HTR-8/SVneo (cell line): ENCODE results near the gene MAPK8IP2.
"Not testable (repeated sequence)": the region's sequence is repeated elsewhere in the genome, so short reads cannot be mapped to it uniquely, and the experiment has no call there.

ENCODE experiments used
- DNase-seq: peaks from one replicate; pipeline ENCODE4 v3.0.0; 2011; ENCODE audit warnings: low spot score, mixed read lengths; ENCODE audit not compliant: insufficient read length
- FAIRE-seq: peaks from 2 replicates; lab custom pipeline; 2011; peaks lifted over from hg19 to GRCh38; lab: Jason Lieb, UNC

MAPK8IP2 gene

GRCh38 chr22:50611341-50612060, 10.9 kb downstream of the MAPK8IP2 start:
- FAIRE-seq (no peak), DNase-seq (no peak)

GRCh38 chr22:50612168-50612527, 11.6 kb downstream of the MAPK8IP2 start:
- DNase-seq (no peak), FAIRE-seq (no peak)

GRCh38 chr22:50612528-50613221, 12.1 kb downstream of the MAPK8IP2 start:
- DNase-seq (no peak), FAIRE-seq (no peak)

DNA sequence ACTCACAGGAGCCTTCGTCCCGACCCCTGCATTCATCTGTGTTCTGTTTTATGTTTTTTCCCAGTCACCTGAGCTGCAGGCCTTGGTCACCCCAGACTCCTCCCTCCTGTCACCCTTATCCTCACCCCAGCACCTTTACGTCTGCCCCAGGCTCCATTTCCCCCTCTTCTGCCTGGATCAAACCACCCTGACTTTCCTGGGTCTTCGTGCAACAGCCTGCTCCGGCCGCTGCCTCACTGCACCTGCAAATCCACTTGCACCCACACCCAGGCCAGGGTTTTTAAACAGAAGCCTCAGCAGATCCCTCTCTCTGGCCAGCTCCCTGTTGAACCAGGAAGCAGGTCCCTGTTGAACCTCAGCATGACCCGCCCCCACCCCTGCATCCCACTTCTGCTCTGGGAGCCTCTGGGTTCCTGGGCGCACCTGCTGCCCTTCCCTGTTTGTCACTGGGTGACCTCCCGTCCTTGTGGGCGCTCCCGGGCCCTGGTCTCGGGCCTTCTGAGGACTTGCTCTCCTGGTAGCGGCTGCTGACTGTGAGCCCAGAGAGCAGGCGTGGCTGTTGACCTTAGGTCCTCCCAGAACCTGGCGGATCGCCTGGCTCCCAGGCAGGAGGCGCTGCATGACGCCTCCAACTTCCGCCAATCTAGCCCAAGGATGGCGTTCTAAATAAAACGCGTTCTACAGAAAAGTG, 12.8 kb downstream of the MAPK8IP2 start:
- FAIRE-seq (no peak), DNase-seq (no peak)

DNA sequence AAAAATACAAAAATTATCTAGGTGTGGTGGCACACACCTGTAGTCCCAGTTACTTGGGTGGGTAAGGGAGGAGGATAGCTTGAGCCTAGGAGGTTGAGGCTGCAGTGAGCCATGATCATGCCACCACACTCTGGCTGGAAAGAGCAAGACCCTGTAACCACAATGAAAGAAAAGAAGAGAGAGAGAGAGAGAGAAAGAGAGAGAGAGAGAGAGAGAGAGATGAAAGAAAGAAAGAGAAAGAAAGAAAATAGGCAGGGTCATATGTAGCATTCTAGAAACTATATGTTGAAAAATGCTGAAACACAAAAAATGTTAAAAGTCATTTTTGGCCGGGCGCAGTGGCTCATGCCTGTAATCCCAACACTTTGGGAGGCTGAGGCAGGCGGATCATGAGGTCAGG, 13.7 kb downstream of the MAPK8IP2 start:
- FAIRE-seq: not testable (repeated sequence)

GRCh38 chr22:50620593-50621355, 20.2 kb downstream of the MAPK8IP2 start:
- DNase-seq (peak; percentile 66), FAIRE-seq (no peak)

More for the DNA sequence above, 13.7 kb downstream of the MAPK8IP2 start:
- DNase-seq: not testable (repeated sequence)

DNA sequence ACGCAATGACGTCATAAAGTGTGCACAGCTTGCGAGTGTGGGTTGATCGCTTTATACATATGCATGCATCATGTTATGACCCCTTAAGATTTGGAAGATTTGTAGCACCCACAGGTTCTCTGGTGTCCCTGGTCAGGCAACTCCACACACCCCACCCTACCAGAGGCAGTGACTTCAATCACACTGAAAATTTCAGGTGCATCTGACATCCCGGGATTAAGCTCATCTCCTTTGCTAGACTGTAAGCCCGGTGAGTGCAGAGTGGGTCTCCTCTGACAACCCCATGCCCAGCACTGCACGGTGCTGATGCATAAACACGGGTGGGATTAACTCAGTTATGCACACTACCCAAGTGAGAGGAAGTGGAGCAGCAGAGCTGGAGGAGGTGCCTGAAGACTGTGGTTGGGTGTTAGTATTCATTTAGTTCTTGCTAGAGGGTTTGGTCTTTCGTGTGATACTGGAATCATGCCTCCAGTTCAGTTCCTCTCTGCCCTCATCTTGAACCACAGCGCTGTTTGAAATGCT, 20.8 kb downstream of the MAPK8IP2 start:
- FAIRE-seq (no peak), DNase-seq (no peak)

GRCh38 chr22:50621948-50622722, 21.5 kb downstream of the MAPK8IP2 start:
- DNase-seq (no peak), FAIRE-seq (no peak)

- FAIRE-seq (no peak), DNase-seq (no peak)
Observed at GRCh38 chr22:50622723-50623327, 22.2 kb downstream of the MAPK8IP2 start.

- DNase-seq: no peak
- no peak for FAIRE-seq
Observed at GRCh38 chr22:50624347-50625130, 23.9 kb downstream of the MAPK8IP2 start.

DNA sequence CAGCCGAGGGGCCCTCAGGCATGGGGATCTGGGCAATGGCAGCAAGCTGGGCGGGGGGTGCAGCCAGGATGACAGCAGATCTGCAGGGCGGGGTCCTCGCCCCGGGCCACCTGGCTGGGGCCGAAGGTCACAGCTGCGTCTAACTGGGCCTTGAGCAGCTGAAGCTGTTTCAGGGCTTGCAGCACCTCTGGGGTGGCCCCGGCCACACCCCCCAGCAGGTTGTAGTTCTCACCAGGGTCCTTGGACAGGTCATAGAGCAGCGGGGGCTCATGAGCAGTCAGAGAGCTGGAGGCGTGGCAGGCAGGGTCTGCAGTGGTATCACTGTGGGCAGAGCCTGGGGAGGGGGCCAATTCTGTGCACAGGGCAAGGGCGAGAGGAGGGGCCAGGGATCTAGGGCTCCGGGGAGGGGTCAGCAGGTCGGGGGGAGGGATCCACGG, 24.6 kb downstream of the MAPK8IP2 start:
- FAIRE-seq (no peak), DNase-seq (no peak)

DNA sequence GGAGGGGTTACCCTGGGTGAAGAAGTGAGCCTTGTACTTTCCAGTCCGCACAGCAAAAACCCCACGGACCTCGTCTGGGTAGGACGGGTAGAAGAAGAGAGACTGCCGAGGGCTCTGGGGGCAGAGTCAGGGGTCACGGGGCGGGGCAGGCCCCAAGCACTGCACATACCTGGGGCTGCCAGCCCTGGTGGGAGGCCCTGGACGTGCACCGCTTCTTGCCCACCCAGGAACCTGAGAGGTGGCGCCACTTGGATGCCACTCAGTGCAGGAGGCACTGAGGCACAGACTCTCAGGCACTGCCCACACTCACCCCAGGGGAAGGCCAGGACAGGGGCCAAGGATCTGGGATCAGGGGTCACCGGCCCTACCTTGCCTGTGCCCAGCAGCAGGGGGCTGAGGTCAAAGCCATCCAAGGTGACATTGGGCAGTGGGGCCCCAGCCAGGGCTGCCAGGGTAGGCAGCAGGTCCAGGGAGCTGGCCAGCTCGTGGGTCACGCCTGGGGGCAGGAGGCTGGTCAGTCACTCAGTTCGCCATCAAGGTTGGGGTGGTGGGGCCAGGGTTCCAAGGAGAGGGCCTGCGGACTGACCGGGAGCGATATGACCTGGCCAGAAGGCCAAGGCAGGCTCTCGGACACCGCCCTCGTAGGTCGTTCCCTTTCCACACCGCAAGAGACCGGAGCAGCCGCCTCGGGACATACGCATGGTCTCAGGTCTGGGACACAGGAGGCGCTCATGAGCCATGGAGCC, 25.1 kb downstream of the MAPK8IP2 start:
- FAIRE-seq (no peak), DNase-seq (no peak)

GRCh38 chr22:50626314-50626849, 25.8 kb downstream of the MAPK8IP2 start:
- DNase-seq: no peak
- FAIRE-seq: no peak

DNA sequence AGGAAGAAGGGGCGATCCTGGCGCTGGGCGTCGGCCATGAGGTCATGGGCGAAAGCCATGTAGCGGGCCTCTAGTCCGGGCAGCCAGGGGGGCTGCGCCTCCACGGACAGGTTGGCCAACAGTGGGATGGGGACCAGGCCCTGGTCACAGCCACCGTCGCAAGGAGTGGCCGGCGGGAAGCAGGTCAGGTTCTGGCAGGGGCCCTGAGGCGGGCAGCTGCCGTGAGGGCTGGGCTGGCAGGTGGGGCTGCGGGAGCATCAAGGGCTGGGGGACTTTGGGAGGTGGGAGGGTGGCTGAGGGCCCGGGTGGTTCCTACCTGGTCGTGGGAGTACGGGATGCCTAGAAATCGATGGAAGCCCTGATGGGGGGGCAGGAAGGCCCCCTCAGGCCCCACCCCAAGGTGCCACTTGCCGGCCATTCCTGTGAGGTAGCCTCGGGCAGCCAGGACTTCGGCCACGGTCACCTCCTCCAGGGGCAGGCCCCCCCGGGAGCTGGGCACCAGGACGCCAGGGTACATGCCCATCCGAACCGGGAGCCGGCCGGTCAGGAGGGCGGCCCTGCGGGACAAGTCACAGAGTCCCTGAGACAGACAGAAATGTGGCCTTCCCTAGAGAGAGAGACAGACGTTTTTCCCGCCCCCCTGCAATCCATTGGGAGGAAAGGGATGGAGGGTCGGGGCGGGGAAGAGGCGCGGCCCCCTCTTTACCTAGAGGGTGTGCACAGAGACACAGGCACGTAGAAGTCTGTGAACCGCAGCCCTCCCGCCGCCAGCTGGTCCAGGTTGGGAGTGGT, 26.5 kb downstream of the MAPK8IP2 start:
- FAIRE-seq (no peak), DNase-seq (no peak)

DNA sequence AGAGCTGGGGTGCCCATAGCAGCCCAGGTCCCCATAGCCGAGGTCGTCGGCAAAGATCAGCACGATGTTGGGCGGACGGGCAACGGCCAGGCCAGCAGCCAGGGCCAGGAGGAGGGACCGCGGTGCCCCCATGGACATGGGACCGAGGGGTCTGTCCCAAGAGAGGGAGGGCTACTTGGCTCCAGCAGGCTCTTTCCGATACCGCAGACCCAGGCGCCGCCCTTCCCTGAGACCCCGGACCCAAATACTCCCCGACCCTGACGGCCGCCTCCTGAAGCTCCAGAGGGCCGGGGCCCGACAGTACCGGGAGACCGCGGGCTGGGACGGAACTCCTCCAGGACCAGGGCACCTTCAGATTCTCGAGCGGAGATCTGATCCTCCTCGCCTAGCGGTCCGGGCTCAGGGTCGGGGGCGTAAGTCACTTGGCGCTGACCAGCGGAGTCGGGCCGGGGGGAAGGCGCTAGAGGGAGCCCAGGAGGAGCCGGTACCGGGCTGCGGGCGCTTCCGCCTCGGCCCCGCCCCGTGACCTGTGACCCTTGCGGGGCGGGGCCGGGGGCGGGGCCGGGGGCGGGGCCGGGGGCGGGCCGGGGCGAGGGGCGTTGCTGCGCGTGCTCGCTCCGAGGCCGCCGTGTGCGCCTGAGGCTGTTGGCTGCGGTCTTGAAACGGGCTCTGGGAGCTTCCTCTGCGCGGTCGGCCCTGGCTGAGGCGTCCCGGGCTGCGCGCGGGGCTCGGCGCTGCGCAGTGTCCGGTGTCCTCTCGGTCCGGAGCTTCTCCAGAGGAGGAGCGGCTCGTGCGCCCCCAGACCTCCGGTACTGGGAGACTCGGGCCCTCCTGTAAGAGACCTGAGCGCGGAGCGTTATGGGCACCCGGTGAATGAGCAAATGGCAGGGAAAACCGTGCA, 27.3 kb downstream of the MAPK8IP2 start, which contains the start of gene ARSA:
Gene ARSA (minus strand): TSS at position 511 of the 901 bp plus-strand sequence. CDS start 373 bp downstream, at position 138.
- FAIRE-seq: no peak

More for the DNA sequence above, 27.3 kb downstream of the MAPK8IP2 start, which contains the start of gene ARSA:
- DNase-seq: peak; percentile 75
